HEK293 (cell line): ENCODE measurements around the gene CEP72.

ENCODE experiments used
- CTCF ChIA-PET: fragments of 350-600 bp; formaldehyde crosslinking; extraction: SDS; loops from one replicate; lab custom pipeline; 2021; ENCODE audit warnings: antibody characterized with exemption; lab: Yijun Ruan, JAX
- POLR2A ChIA-PET: fragments of 300-600 bp; formaldehyde crosslinking; extraction: SDS; loops from one replicate; lab custom pipeline; 2020; ENCODE audit warnings: antibody characterized with exemption, inconsistent platforms; lab: Yijun Ruan, JAX
- H3K27ac ChIP-seq: fragments of 200-500 bp; sonication (Bioruptor generic); 2 replicates; pipeline ENCODE4 v1.5.1; 2014; ENCODE audit warnings: low read depth, low read length, control low read depth, inconsistent platforms; ENCODE audit errors: extremely low read depth
- H3K36me3 ChIP-seq, 2 experiments: fragments of 200-500 bp in 1 of 2; sonication (Bioruptor generic) in 1 of 2; 1 replicate in 1 of 2; 2 replicates in 1 of 2; pipeline ENCODE4 v1.5.1; 2014 to 2017; ENCODE audit warnings: inconsistent platforms in 2 of 2, low read length in 2 of 2; ENCODE audit not compliant: control insufficient read depth in 2 of 2, insufficient read depth in 1 of 2
- H3K4me1 ChIP-seq: fragments of 200-500 bp; sonication (Bioruptor generic); 2 replicates; pipeline ENCODE4 v1.5.1; 2014; ENCODE audit warnings: mild to moderate bottlenecking, low read length, inconsistent platforms; ENCODE audit not compliant: control insufficient read depth, insufficient read depth
- H3K4me3 ChIP-seq: 2 replicates; pipeline ENCODE4 v1.5.1; 2011; ENCODE audit warnings: low read depth, mild to moderate bottlenecking, control low read depth, low read length, moderate library complexity
- H3K9me3 ChIP-seq: fragments of 200-500 bp; sonication (Bioruptor generic); 2 replicates; pipeline ENCODE4 v1.5.1; 2014; ENCODE audit warnings: low read depth, low read length, inconsistent platforms; ENCODE audit not compliant: control insufficient read depth, insufficient read depth
- BCL11B ChIP-seq: fragments of 450-650 bp; formaldehyde crosslinking; IDR thresholded peaks from 2 replicates; pipeline ENCODE4 v1.5.1; 2016; ENCODE audit warnings: low read depth, missing biosample characterization, missing genetic modification characterization
- ELK4 ChIP-seq: IDR thresholded peaks from 2 replicates; pipeline ENCODE4 v1.6.1; 2011; ENCODE audit warnings: mild to moderate bottlenecking, low read depth, low read length, borderline replicate concordance
- GLIS2 ChIP-seq: fragments of 450-650 bp; formaldehyde crosslinking; IDR thresholded peaks from 2 replicates; pipeline ENCODE4 v1.5.1; 2016; ENCODE audit warnings: missing biosample characterization, missing genetic modification characterization
- KLF16 ChIP-seq: fragments of 450-650 bp; formaldehyde crosslinking; IDR thresholded peaks from 2 replicates; pipeline ENCODE4 v1.5.1; 2017; ENCODE audit warnings: missing biosample characterization, missing genetic modification characterization
- KLF8 ChIP-seq: fragments of 450-650 bp; formaldehyde crosslinking; IDR thresholded peaks from 2 replicates; pipeline ENCODE4 v1.5.1; 2016; ENCODE audit warnings: missing biosample characterization, missing genetic modification characterization
- SALL2 ChIP-seq: fragments of 450-650 bp; formaldehyde crosslinking; IDR thresholded peaks from 2 replicates; pipeline ENCODE4 v1.5.0; 2017; ENCODE audit warnings: missing biosample characterization, mild to moderate bottlenecking, missing genetic modification characterization, borderline replicate concordance
- SCRT1 ChIP-seq: fragments of 450-650 bp; formaldehyde crosslinking; IDR thresholded peaks from 2 replicates; pipeline ENCODE4 v1.5.1; 2016; ENCODE audit warnings: missing biosample characterization, missing genetic modification characterization, borderline replicate concordance
- ZBTB20 ChIP-seq: fragments of 450-650 bp; formaldehyde crosslinking; IDR thresholded peaks from 2 replicates; pipeline ENCODE4 v1.5.1; 2016; ENCODE audit warnings: missing biosample characterization, missing genetic modification characterization
- ZFP69B ChIP-seq: fragments of 450-650 bp; formaldehyde crosslinking; IDR thresholded peaks from 2 replicates; pipeline ENCODE4 v1.5.1; 2016; ENCODE audit warnings: missing biosample characterization, missing genetic modification characterization
- ZIC2 ChIP-seq: fragments of 450-650 bp; formaldehyde crosslinking; IDR thresholded peaks from 2 replicates; pipeline ENCODE4 v1.5.1; 2016; ENCODE audit warnings: missing biosample characterization, missing genetic modification characterization
- ZNF18 ChIP-seq: fragments of 450-650 bp; formaldehyde crosslinking; IDR thresholded peaks from 2 replicates; pipeline ENCODE4 v1.5.1; 2016; ENCODE audit warnings: missing biosample characterization, missing genetic modification characterization
- ZNF184 ChIP-seq: fragments of 450-650 bp; IDR thresholded peaks from 2 replicates; pipeline ENCODE4 v1.5.1; 2018; ENCODE audit warnings: missing biosample characterization, mild to moderate bottlenecking, missing genetic modification characterization
- ZNF239 ChIP-seq: fragments of 450-650 bp; formaldehyde crosslinking; IDR thresholded peaks from 2 replicates; pipeline ENCODE4 v1.5.1; 2016; ENCODE audit warnings: missing biosample characterization, missing genetic modification characterization
- ZNF280D ChIP-seq: fragments of 450-650 bp; formaldehyde crosslinking; IDR thresholded peaks from 2 replicates; pipeline ENCODE4 v1.5.1; 2016; ENCODE audit warnings: missing biosample characterization, missing genetic modification characterization
- ZNF366 ChIP-seq: fragments of 450-650 bp; formaldehyde crosslinking; conservative IDR thresholded peaks from 2 replicates; pipeline ENCODE4 v1.5.1; 2016; ENCODE audit warnings: missing biosample characterization, missing genetic modification characterization
- ZNF391 ChIP-seq: fragments of 450-650 bp; formaldehyde crosslinking; IDR thresholded peaks from 2 replicates; pipeline ENCODE4 v1.5.1; 2016; ENCODE audit warnings: low read depth, missing biosample characterization, missing genetic modification characterization, borderline replicate concordance
- ZNF530 ChIP-seq: fragments of 450-650 bp; formaldehyde crosslinking; IDR thresholded peaks from 2 replicates; pipeline ENCODE4 v1.5.1; 2016; ENCODE audit warnings: low read depth, missing biosample characterization, missing genetic modification characterization
- ZNF596 ChIP-seq: fragments of 450-650 bp; IDR thresholded peaks from 2 replicates; pipeline ENCODE4 v1.5.0; 2018; ENCODE audit warnings: missing biosample characterization, mild to moderate bottlenecking, missing genetic modification characterization, moderate library complexity
- ZNF629 ChIP-seq: fragments of 450-650 bp; formaldehyde crosslinking; IDR thresholded peaks from 2 replicates; pipeline ENCODE4 v1.5.1; 2017; ENCODE audit warnings: missing biosample characterization, missing genetic modification characterization
- TF ChIP-seq, protein P1 (sequence below): fragments of 450-650 bp; formaldehyde crosslinking; optimal IDR thresholded peaks from 2 replicates; pipeline ENCODE3; 2016; ENCODE audit warnings: missing biosample characterization, mild to moderate bottlenecking, missing genetic modification characterization
- TF ChIP-seq, protein P2 (sequence below): fragments of 450-650 bp; formaldehyde crosslinking; IDR thresholded peaks from 2 replicates; pipeline ENCODE4 v1.5.1; 2016; ENCODE audit warnings: missing biosample characterization, missing genetic modification characterization
- TF ChIP-seq, protein P3 (sequence below): fragments of 450-650 bp; formaldehyde crosslinking; IDR thresholded peaks from 2 replicates; pipeline ENCODE4 v1.5.1; 2017; ENCODE audit warnings: missing biosample characterization, missing genetic modification characterization
- TF ChIP-seq, protein P4 (sequence below): fragments of 450-650 bp; formaldehyde crosslinking; IDR thresholded peaks from 2 replicates; pipeline ENCODE4 v1.5.1; 2016; ENCODE audit warnings: missing biosample characterization, missing genetic modification characterization

The CEP72 gene

GRCh38 chr5:612498-613424 lies 621 bp downstream of the CEP72 start (continued):
- TF ChIP-seq ZBTB20 (no peak), ZIC2 (peak; percentile 32; the same call in 1 of the 2 replicates), ZNF239 (no peak), SALL2 (tag by site-specific recombination) (no peak), KLF16 (tag by site-specific recombination) (no peak), ZNF280D (tag by site-specific recombination) (peak; percentile 88; the same call in 1 of the 2 replicates), ZNF530 (tag by site-specific recombination) (no peak), ZNF366 (tag by site-specific recombination) (no peak), BCL11B (tag by site-specific recombination) (peak; percentile 70; the same call in 1 of the 2 replicates), SCRT1 (peak; percentile 84), KLF8 (tag by site-specific recombination) (peak; percentile 67), ZNF596 (no peak), ZNF391 (peak; percentile 52; the same call in 1 of the 2 replicates), ZNF18 (tag by site-specific recombination) (no peak), GLIS2 (tag by site-specific recombination) (peak; percentile 80), ZFP69B (tag by site-specific recombination) (peak; percentile 78)
- TF ChIP-seq, protein P1, sequence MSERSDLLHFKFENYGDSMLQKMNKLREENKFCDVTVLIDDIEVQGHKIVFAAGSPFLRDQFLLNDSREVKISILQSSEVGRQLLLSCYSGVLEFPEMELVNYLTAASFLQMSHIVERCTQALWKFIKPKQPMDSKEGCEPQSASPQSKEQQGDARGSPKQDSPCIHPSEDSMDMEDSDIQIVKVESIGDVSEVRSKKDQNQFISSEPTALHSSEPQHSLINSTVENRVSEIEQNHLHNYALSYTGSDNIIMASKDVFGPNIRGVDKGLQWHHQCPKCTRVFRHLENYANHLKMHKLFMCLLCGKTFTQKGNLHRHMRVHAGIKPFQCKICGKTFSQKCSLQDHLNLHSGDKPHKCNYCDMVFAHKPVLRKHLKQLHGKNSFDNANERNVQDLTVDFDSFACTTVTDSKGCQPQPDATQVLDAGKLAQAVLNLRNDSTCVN (tag by site-specific recombination), result peak; percentile 55
- TF ChIP-seq, protein P2, sequence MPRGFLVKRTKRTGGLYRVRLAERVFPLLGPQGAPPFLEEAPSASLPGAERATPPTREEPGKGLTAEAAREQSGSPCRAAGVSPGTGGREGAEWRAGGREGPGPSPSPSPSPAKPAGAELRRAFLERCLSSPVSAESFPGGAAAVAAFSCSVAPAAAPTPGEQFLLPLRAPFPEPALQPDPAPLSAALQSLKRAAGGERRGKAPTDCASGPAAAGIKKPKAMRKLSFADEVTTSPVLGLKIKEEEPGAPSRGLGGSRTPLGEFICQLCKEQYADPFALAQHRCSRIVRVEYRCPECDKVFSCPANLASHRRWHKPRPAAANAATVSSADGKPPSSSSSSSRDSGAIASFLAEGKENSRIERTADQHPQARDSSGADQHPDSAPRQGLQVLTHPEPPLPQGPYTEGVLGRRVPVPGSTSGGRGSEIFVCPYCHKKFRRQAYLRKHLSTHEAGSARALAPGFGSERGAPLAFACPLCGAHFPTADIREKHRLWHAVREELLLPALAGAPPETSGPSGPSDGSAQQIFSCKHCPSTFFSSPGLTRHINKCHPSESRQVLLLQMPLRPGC, result no peak
- TF ChIP-seq, all 188 proteins: peak for 23

DNA sequence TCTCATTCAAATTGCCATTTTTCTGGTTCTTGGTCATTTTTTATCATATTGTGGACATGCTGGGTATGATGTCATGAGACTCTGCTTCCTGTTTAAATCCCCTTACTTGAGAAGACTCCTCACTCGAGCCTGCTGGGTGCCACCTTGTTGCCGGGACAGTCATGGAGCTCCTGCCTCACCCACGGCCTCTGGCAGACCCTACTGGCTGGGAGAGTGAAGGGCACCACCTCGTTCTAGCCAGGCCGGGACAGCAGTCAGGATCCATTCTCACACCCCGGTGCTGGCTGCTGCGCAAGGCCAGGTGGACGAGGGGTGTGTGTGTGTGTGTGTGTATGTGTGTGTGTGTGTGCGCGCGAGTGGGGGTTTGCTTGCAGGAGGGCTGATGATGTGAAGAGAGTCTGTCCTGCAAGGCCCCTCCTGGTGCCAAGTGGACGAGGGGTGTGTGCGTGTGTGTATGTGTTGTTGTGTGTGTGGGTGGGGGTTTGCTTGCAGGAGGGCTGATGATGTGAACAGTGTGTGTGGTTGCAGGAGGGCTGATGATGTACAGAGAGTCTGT lies 4.4 kb downstream of the CEP72 start:
- no peak overlapping the region for H3K27ac ChIP-seq
- peaks cover 43 to 59% of the 10 kb centered on the region in 2 experiments for H3K36me3 ChIP-seq
- CTCF ChIA-PET, result no interaction called here
- H3K9me3 ChIP-seq, result no peaks in the 10 kb centered on the region; the same call in 1 of the 2 replicates
- POLR2A ChIA-PET, result no interaction called here
- H3K4me1 ChIP-seq, result peaks cover 4% of the 10 kb centered on the region
- H3K4me3 ChIP-seq, result no peak overlapping the region
- TF ChIP-seq ZNF629 (tag by site-specific recombination) (0 out of 2 replicates have a peak, but pooled peaks have one; percentile 36), ELK4 (no peak), ZNF184 (no peak)
- TF ChIP-seq, protein P3, sequence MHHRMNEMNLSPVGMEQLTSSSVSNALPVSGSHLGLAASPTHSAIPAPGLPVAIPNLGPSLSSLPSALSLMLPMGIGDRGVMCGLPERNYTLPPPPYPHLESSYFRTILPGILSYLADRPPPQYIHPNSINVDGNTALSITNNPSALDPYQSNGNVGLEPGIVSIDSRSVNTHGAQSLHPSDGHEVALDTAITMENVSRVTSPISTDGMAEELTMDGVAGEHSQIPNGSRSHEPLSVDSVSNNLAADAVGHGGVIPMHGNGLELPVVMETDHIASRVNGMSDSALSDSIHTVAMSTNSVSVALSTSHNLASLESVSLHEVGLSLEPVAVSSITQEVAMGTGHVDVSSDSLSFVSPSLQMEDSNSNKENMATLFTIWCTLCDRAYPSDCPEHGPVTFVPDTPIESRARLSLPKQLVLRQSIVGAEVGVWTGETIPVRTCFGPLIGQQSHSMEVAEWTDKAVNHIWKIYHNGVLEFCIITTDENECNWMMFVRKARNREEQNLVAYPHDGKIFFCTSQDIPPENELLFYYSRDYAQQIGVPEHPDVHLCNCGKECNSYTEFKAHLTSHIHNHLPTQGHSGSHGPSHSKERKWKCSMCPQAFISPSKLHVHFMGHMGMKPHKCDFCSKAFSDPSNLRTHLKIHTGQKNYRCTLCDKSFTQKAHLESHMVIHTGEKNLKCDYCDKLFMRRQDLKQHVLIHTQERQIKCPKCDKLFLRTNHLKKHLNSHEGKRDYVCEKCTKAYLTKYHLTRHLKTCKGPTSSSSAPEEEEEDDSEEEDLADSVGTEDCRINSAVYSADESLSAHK (tag by site-specific recombination), result no peak
- TF ChIP-seq, protein P4, sequence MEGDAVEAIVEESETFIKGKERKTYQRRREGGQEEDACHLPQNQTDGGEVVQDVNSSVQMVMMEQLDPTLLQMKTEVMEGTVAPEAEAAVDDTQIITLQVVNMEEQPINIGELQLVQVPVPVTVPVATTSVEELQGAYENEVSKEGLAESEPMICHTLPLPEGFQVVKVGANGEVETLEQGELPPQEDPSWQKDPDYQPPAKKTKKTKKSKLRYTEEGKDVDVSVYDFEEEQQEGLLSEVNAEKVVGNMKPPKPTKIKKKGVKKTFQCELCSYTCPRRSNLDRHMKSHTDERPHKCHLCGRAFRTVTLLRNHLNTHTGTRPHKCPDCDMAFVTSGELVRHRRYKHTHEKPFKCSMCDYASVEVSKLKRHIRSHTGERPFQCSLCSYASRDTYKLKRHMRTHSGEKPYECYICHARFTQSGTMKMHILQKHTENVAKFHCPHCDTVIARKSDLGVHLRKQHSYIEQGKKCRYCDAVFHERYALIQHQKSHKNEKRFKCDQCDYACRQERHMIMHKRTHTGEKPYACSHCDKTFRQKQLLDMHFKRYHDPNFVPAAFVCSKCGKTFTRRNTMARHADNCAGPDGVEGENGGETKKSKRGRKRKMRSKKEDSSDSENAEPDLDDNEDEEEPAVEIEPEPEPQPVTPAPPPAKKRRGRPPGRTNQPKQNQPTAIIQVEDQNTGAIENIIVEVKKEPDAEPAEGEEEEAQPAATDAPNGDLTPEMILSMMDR (tag by site-specific recombination), result peak; percentile 38; the same call in 1 of the 2 replicates
